ENCODE results near the gene ATP10B.

The ATP10B gene

DNA sequence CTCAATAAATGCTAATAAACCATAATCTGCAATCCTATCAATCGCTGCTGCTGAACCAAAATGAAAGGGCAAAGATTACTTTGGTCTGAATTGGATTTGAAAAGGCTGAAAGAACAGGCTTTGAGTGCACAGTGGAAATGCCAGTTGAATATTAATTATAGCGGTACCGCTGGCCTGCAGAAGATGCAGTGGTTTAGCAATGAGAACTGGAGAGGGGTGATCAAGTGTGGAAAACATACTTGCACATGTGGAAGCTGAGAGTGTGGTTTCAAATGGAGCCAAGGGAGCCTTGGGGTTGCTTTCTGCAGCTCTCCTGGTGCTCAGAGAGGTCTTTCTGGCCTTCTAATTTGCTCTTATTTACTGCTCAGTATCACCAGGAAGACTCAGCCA is 296.4 kb downstream of the ATP10B start:
- no peak for DNase-seq (ENCODE audit: low read depth in 2 of 2)

DNA sequence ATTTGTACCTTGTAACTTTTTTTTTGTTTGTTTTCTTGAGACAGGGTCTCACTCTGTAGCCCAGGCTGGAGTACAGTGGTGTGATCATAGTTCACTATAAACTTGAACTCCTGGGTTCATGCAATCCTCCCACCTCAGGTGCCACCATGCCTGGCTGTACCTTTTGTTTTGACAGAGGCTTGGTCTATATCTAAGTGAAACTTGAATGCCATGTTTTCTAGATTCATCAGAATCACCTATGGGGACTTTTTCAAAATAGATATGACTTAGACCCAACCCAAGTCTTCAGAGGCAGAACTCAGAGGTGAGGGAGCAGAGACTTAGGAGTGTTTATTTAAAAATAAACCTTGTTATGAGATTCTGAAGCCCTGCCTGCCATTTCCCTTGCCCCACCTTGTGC is 301.9 kb downstream of the ATP10B start:
- DNase-seq (ENCODE audit: low read depth in 2 of 2), result no peak

DNA sequence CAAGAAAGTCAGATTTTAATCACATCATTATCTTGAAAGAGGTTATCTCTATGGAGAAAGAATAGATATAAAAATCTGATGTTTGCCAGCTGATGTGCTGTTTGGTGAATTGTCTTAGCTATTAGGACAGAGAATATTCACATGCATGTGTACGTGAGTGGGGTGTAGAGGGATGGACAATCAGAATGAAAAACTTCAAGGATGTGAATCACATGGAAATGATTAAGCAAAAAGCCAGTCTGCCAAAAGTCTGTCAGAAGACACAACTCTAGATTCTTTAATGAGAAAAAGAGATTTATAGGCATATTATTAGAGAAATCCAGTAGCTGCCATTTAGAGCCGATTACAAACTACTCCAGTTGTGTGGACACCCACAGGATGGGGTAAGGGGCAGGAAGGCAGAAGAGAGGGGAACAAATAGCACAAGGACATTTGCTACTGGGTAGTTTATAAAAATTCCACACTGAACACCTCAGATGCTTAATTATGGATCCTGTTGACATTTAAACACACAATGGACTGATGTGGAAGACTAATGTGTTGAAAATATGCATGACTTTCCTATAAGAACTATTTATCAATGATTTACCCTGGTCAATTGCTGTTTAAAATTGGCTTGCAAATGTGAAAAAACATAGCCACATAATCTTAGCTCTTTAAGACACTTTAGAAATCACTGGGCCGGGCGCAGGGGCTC is 302.9 kb downstream of the ATP10B start:
- no peak for DNase-seq (ENCODE audit: low read depth in 2 of 2)

DNA sequence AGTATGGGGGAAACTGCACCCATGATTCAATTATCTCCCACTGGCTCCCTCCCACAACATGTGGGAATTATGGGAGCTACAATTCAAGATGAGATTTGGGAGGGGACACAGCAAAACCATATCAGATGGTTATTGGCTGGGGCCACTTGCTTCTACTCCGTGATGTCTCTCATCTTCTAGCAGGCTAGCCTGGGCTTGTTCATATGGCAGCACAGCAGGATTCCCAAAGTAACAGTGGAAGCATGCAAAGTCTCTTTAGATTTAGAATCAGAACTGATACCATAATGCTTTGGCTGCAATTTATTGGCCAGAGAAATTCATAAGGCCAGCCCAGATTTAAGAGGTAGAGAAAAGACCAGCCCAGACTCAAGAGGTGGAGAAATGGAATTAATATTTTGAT is 304.1 kb downstream of the ATP10B start:
- DNase-seq (ENCODE audit: low read depth in 2 of 2), result no peak

DNA sequence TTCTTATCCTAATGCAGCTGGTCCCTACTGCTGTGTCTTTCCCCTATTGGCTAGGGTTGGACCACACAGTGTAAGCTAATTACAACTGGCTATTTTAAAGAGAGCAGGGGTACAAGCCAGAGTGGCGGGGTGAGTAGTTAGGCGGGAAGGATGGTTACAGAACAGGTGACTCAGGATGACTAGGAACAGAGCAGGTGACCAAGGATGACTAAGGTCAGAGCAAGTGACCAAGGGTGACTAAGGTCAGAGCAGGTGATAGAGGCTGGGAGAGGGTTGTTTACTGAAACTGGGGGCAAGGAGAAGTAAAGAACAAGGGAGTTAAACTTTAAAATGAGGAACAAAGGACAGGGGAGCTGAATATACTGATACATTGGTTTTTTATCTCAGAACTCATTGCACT is 304.9 kb downstream of the ATP10B start:
- no peak for DNase-seq (ENCODE audit: low read depth in 2 of 2)

DNA sequence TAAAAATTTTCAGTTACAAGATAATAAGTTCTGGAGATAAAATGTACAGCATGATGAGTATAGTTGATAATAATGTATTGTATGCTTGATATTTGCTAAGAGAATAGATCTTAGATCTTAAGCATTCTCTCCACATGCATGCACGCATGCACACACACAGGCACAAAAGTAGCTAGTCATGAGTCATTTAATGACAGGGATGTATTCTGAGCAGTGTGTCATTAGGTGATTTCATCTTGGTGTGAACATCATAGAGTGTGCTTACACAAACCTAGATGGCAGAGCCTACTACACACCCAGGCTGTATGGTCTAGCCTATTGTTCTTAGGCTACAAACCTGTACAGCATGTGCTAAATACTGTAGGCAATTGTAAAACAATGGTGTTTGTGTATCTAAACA is 306.2 kb downstream of the ATP10B start:
- DNase-seq (ENCODE audit: low read depth in 2 of 2), result no peak

GRCh38 chr5:160543395-160543794 is 308.6 kb downstream of the ATP10B start:
- DNase-seq (ENCODE audit: low read depth in 2 of 2), result no peak

DNA sequence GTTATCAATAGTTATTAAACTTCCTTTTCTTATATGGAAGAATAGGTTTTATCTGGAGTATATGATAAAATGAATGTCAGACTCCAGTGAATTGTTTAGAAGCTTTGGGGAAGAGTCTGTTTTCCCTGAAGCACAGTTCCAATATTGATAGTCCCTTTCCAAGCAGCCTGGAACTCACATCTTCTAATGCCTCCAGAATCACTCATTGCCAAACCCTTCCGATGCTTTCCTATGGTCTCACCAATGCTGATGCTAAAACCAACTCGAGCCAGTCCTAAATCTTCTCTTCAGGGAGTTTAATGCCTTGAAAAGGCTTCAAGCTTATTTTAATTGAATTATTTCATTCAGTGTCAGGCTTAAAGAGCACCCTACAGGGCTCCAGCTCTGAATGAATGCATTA is 309.2 kb downstream of the ATP10B start:
- no peak for DNase-seq (ENCODE audit: low read depth in 2 of 2)

DNA sequence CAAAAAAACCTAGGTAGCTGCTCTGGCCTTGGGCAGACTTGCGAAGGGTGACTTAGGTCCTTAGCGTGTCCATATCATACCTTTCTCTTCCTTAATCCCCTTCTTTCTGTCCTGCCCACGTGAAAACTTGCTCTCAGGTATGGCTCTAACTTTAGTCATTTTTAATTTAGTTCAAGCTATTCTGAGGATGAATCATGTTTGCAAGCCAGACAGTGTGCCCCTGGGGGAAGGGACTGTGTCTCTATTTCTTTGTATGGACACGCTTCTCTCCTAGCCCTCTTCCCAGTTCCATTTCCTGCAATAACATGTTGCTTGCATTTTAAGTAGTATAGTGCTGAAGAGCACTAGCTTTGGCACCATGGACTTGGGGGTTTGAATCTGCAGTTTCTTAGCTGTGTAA is 309.7 kb downstream of the ATP10B start:
- no peak for DNase-seq (ENCODE audit: low read depth in 2 of 2)

GRCh38 chr5:160539431-160539830 is 312.6 kb downstream of the ATP10B start:
- peak; percentile 61 to 67 for DNase-seq (ENCODE audit: low read depth in 2 of 2)

DNA sequence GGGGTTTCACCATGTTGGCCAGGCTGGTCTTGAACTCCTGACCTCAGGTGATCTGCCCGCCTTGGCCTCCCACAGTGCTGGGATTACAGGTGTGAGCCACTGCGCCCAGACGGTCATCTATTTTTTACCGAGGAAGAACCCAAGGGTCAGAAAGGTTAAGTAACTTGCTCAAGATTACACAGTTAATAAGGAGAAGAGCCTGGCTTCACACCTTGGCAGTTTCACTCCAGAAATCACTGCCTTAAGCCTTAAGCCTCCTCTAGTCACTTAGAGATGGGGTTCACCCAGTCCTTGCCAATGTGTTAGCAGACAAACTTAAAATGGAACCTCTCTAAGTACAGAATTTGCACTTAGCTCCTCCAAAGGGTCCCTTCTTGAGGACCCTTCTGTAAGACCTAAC is 314.1 kb downstream of the ATP10B start:
- DNase-seq (ENCODE audit: low read depth in 2 of 2), result no peak

- DNase-seq (ENCODE audit: low read depth in 2 of 2), result no peak
These were observed 314.9 kb downstream of the ATP10B start for GRCh38 chr5:160537116-160537515.

- no peak for DNase-seq (ENCODE audit: low read depth in 2 of 2)
These were observed 317.1 kb downstream of the ATP10B start for GRCh38 chr5:160534914-160535313.

- DNase-seq (ENCODE audit: low read depth in 2 of 2), result no peak
These were observed 317.9 kb downstream of the ATP10B start for GRCh38 chr5:160534125-160534524.

DNA sequence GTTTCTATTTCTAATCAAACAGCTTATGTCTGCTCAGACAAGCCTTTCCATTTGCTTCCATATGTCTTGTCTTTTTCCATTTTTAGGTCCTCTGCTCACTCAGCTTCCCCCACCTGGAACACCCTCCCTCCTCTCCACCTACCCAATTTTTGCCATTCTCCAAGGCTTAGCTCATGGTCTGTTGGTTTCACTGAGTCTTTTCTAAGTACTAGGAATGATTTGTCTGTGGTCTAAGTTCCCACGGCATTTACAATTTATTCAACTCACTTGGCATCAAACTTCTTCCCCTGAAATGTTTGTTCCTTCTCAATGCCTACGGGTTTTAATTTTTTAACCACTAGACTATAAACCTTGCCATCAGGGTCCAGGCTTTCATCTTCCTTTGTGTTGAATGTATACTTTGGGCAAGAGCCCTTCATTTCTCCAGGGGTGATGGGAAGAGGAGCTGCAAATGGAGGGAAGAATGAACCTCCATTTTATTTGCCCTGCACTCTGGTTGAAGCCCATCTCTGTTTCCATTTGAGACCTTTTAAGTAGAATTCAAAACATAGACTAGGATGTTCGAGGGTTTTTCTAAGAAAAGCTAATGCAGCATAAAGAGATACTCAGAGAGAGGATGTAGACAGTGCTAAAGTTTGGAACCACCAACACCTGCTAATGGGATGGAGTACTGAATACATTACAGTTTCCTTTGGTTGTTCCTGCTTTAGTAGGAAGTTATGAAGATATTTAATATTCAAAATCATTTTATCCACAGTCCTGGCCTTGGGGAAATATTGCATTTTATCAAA is 326.3 kb downstream of the ATP10B start:
- no peak for DNase-seq (ENCODE audit: low read depth in 2 of 2)

DNA sequence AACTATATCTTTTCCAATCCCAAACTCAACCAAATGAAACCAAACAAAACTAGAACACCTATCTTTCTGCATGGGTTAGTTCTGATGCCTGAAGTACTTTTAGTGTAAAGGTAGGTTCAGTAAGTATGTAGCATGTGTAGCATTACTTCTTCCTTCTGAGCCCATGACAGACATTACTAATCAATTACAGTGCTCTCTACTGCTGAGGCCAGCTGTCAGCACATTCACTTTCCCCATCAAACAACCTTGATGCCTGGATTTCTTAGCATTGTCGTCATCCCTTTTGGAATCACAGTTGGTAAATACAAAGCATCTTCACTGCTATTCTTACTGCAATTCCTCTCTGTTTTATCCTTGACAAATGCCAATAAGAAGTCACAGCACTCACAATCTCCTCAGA is 327.2 kb downstream of the ATP10B start:
- no peak for DNase-seq (ENCODE audit: low read depth in 2 of 2)

- no peak for DNase-seq (ENCODE audit: low read depth in 2 of 2)
These were observed 328.4 kb downstream of the ATP10B start for GRCh38 chr5:160523502-160524163.

- no peak for DNase-seq (ENCODE audit: low read depth in 2 of 2)
These were observed 330.7 kb downstream of the ATP10B start for GRCh38 chr5:160521392-160521663.

DNA sequence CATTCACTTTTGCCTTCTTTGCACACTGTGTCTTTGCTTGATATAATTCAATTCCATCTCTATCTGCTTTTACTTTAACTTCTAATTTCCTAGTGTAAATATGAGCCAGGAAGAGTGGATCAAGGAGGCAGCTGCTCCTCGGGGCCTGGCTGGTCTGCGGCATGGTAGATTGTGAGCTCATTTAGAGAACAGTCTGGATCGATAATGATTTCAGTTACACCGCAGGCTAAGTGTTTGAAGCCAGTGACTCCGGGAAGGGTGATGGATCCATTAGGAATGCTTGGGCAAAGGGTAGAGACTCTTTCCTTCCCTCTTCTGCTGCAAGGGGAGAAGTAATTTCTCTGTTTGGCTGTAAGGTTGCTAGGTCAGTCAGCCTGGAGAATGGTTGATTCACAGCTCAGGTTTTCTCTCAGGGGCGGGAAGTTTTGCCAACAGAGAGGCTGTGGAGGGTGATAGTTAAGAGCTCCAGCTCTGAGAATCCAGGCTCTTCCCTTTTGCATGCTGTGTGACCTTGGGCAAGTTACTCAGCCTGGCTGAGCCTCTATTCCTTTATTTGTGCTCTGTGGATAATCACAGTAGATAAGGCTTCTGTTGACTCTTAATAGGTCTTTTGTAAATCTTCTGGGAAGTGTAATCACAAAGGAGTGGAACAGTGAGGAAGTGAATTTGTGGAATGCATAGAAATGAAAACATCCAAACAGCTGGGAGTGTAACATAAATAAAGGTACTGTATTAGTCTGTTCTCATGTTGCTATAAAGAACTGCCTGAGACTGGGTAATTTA is 331.2 kb downstream of the ATP10B start:
- DNase-seq (ENCODE audit: low read depth in 2 of 2), result no peak

- DNase-seq (ENCODE audit: low read depth in 2 of 2), result no peak
These were observed 335.1 kb downstream of the ATP10B start for GRCh38 chr5:160516696-160517530.

DNA sequence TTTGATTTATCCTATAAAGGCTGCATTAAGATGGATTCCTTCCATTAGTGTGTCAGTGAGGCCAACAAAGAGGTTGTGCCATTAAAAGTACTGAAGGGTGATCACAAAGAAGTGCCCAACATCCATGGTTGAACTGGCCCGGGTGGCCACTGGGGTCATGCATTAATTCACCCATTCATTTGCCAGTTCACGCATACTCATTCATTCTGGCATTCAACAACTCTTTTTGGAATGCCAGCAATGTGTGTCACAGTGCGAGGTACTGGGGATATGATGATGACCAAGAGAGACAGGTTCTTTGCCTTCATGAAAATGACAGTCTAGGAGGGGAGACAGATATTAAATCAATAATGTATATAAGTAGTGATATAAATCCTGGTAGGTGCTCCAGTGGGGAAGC is 337.1 kb downstream of the ATP10B start:
- no peak for DNase-seq (ENCODE audit: low read depth in 2 of 2)

- no peak for DNase-seq (ENCODE audit: low read depth in 2 of 2)
These were observed 337.8 kb downstream of the ATP10B start for GRCh38 chr5:160514191-160514590.

All from stimulated activated CD4-positive, alpha-beta T cell treated with anti-CD3 and anti-CD28 coated beads, Interleukin-15, amount 100 ng/mL, for 48 hours (primary cell).